GM10266 (cell line): ENCODE results near the gene ARHGEF28.

ENCODE experiments used
- DNase-seq: peaks from one replicate; pipeline ENCODE4 v3.0.0; 2012; ENCODE audit errors: extremely low spot score
- CTCF ChIP-seq: IDR thresholded peaks from 2 replicates; pipeline ENCODE4 v1.5.1; 2012; ENCODE audit warnings: mild to moderate bottlenecking, low read depth; ENCODE audit not compliant: control insufficient read depth, insufficient read depth; ENCODE audit errors: missing control alignments

Gene ARHGEF28

GRCh38 chr5:73612799-73613198, 13.2 kb upstream of the ARHGEF28 start:
- no peak for TF ChIP-seq CTCF

GRCh38 chr5:73615085-73615484, 10.9 kb upstream of the ARHGEF28 start:
- DNase-seq, result no peak
- no peak for TF ChIP-seq CTCF

More at GRCh38 chr5:73612799-73613198, 13.2 kb upstream of the ARHGEF28 start:
- no peak for DNase-seq

- no peak for DNase-seq
- no peak for TF ChIP-seq CTCF
These were observed 10.0 kb upstream of the ARHGEF28 start for GRCh38 chr5:73615947-73616346.

- no peak for DNase-seq
- TF ChIP-seq CTCF, result no peak
These were observed 8.3 kb upstream of the ARHGEF28 start for GRCh38 chr5:73617510-73618279.

- DNase-seq, result no peak
- no peak for TF ChIP-seq CTCF
These were observed 6.2 kb upstream of the ARHGEF28 start for GRCh38 chr5:73619606-73620333.

GRCh38 chr5:73620334-73620687, 5.7 kb upstream of the ARHGEF28 start:
- DNase-seq, result no peak
- TF ChIP-seq CTCF, result no peak

GRCh38 chr5:73623060-73623459, 2.9 kb upstream of the ARHGEF28 start:
- DNase-seq, result no peak

More at GRCh38 chr5:73623060-73623459, 2.9 kb upstream of the ARHGEF28 start:
- no peak for TF ChIP-seq CTCF
